Right cardiac atrium (tissue), 5 donors: ENCODE data around the gene MGRN1. TPM values are rescaled to one million over a fixed set of nuclear protein-coding genes. Genes with fewer than 3 reads are reported as not detected.

Experiments used
- ATAC-seq, 2 donors: fragments of 200-7000 bp; cut with Tn5 transposase; one replicate each; pipeline versions ENCODE4 v1.8.0 to v1.9.1; 2020; ENCODE audit warnings: moderate library complexity in 2 of 2, mild to moderate bottlenecking in 1 of 2
- DNase-seq, 3 donors: peaks; one replicate each; pipeline ENCODE4 v3.0.0-alpha.2; 2020
- H3K27ac ChIP-seq: one replicate; pipeline ENCODE4 v1.5.1; 2013; ENCODE audit warnings: mild to moderate bottlenecking, low read length, control low read depth, moderate library complexity
- H3K27me3 ChIP-seq: one replicate; pipeline ENCODE4 v1.6.1; 2013; ENCODE audit not compliant: control insufficient read depth, insufficient read depth
- H3K4me1 ChIP-seq: one replicate; pipeline ENCODE4 v1.6.1; 2013; ENCODE audit warnings: low read length; ENCODE audit not compliant: control insufficient read depth, insufficient read depth
- H3K4me3 ChIP-seq: one replicate; pipeline ENCODE4 v1.5.1; 2013; ENCODE audit warnings: low read length, control low read depth
- H3K9me3 ChIP-seq: one replicate; pipeline ENCODE4 v1.6.1; 2013; ENCODE audit warnings: low read length; ENCODE audit not compliant: control insufficient read depth
- WGBS: extraction: QIAGEN DNeasy Blood & Tissue Kit; methylation state at CpG from one replicate; pipeline ENCODE4 v1.1.7; 2013; 5-methylcytosine and 5-hydroxymethylcytosine counted together
- intact Hi-C, 4 donors: fragments of 100-400 bp; cut with DNase I; formaldehyde crosslinking; loops; one replicate each; pipeline versions ENCODE4 v1.11.0 to v1.14.0; 2022 to 2023
- polyA plus RNA-seq: library from polyadenylated mRNA; stranded (reverse); fragments of 200-250 nt; gene quantifications from one replicate; pipeline ENCODE4 v1.2.3, GENCODE V29; 2013
- total RNA-seq, 4 donors: library from RNA; stranded (reverse); fragmentation: NEBNext Ultra II Directional; extraction: Animal tissue kit (Norgen Biotek cat#: 25700); gene quantifications; one replicate each; pipeline ENCODE4 v1.2.1, GENCODE V29; 2021
- donor health status: healthy with polysubstance abuse.
- donor health status: DM: no; HTN: yes; CAD: no.
- donor health status: DM: no; HTN: no; CAD: no.
- donor health status: DM: no; HTN: yes; CAD: no; lungs with severe emphysema.
- donor health status: DM: yes; HTN: yes; CAD: no.

MGRN1 gene
- total and polyA plus RNA-seq, 5 donors, result 22.0 to 49.9 (median 39.9) TPM

DNA sequence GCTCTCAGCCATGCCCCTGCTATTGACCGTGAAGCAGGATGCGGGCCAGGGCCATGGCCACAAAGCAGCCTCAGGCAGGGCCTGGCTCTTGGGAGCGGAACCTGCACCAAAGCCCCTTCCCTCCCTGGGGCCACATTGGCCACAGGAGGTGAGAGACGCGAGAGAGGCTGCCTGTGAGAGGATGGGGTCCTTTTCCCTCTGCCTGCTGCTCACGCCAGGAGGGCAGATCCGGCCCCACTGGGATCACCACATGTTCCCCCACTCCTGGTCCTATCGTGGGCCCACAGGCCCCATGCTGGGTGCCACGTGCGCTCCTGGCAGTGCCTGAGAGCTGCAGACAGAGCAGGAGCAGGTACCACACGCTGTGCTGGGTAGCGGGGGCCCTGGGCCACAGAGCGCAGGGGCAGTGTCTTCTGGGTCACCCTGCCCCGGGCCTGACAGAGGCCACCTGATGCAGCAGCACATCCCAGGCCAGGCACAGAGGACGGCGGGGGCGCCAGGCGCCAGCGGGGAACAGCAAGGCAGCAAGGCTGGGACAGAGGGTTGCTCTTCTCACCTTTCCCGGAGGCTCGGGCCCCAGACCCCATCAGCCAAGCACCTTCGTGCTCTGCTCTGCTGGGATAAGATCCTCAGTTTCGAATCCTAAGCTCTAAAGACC is 59.6 kb downstream of the MGRN1 start:
- DNase-seq, result peak in 2 of 3 donors; percentile 41 to 55
- Histone ChIP-seq H3K4me3 (no peak overlapping the region), H3K27me3 (no peaks in the 10 kb centered on the region), H3K27ac (no peak overlapping the region), H3K9me3 (no peaks in the 10 kb centered on the region), H3K4me1 (peaks cover 2% of the 10 kb centered on the region)
- ATAC-seq, result no peak
- WGBS, result 96% methylated on average over 23 of the region's 23 CpGs
- intact Hi-C loops, result no loop called here

DNA sequence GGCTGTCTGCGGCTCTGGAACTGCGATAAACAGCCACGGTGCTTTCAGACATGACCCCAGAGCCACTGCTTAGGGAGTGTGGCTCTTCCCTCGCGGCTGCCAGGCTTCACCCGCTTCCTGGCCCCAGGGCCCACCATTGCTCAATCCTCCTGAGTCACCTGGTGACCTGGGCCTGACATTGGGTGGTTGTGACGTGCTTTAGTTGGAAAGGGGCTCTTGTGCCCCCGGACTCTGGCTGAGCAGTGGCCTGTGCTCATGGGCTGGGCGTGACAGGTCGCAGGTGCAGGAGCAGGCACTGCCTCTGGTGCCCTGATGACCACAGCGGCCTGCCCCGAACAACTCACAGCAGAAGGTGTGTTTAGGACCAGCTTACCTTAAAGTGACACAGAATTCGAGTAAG is 60.1 kb downstream of the MGRN1 start:
- DNase-seq, result peak in 2 of 3 donors; percentile 14 to 47
- H3K27ac ChIP-seq, result no peak overlapping the region
- WGBS, result 92% methylated on average over 13 of the region's 13 CpGs
- intact Hi-C loops, result no loop called here
- no peaks in the 10 kb centered on the region for H3K27me3 ChIP-seq
- no peak overlapping the region for H3K4me3 ChIP-seq
- no peak for ATAC-seq
- H3K4me1 ChIP-seq, result no peaks in the 10 kb centered on the region
- H3K9me3 ChIP-seq, result no peaks in the 10 kb centered on the region

DNA sequence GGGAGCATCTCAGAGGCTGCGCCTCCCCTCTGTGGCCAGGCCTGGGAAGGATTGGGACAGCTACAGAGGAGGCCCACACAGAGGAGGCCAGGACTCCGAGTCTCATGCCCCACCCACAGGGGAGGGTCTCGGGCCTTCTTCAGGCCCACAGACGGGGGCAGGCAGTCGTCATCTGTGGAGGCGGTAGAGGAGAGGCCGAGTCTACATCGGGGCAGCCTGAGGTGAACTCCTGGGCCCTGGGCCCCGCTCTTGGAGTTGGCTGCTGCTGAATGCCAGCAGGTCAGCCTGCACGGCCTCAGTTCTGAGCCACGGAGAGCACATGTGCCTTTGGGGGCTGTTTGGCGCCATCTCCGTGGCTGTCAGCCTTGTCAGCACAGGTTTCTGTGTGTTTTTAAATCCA is 60.7 kb downstream of the MGRN1 start:
- Histone ChIP-seq H3K4me3 (no peak overlapping the region), H3K4me1 (no peaks in the 10 kb centered on the region), H3K27ac (no peak overlapping the region), H3K27me3 (no peaks in the 10 kb centered on the region), H3K9me3 (no peaks in the 10 kb centered on the region)
- DNase-seq, result peak in 2 of 3 donors; percentile 43 to 51
- intact Hi-C loops, result no loop called here
- 81% methylated on average over 13 of the region's 13 CpGs for WGBS
- ATAC-seq, result no peak

DNA sequence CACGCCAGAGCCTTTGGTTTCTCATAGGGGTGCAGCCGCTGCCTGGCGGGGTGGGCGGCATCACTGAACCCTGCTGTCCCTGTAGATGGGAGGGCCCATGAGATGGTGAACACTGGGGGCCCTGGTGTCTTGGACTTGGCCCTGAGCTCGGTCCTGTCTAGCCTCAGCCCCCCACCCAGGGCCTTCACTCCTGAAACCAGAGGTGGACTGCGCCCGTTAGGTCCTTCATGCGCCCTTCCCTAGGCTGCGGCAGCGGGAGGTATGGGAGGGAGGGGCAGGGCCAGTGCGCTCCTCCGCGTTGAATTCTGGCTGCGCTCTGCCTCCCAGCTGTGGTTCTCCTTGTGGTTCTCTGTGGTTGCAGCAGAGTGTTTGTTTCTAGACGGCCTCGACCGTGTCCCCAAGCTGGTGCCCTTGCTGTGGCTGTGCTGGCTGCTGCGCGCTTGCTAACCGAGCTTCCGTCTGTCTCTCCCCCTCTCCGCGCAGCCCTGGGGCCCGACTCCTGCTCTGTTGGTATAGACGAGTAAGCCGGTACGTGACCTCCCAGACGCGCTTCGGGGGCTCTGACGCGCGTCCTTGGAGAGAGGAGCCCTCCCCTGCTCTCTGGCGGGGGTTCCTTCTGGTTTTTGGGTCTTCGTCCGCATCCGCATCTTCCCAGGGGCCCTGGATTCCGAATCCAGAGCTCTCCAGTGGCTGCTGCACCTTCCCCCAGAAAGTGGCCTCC is 61.3 kb downstream of the MGRN1 start:
- Histone ChIP-seq H3K4me1 (no peaks in the 10 kb centered on the region), H3K9me3 (no peaks in the 10 kb centered on the region), H3K27ac (no peak overlapping the region), H3K27me3 (no peaks in the 10 kb centered on the region), H3K4me3 (no peak overlapping the region)
- intact Hi-C loops, result no loop called here
- ATAC-seq (no peak), DNase-seq (peak in 2 of 3 donors; percentile 44 to 56)
- WGBS, result 96% methylated on average over 38 of the region's 38 CpGs

DNA sequence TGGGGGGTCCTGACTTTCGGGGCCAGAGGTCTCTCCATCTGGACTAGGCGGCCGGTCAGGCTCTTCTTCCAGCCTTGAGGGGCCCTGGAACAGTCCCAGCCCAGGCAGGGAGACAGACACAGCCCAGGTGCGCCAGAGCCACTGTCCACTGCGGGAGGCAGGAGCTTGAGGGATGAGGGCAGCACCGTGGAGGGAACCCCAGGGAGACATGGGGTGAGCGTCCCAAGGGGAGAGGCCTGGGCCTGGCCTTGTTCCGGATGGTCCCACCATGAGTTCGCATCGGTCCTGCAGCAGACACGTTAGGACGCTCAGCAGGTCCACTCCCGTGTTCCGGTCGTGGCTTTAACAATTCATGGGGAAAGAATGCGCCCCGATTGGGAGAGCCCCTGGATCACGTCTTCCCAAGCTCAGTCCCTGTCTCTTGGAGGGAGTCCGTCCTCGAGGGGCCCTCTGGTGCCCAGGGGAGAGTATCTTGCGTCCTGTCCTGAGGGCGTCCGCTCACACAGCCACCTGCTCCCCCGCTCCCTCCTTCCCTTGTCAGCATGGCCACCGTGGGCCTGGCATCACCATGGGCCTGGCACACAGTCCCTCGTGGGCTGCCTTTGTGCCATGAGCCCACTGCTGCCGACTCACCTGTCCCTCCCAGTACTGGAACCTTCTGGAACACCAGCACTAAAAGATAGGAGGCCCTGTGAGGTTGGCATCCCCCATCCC is 62.0 kb downstream of the MGRN1 start:
- no peak for ATAC-seq
- Histone ChIP-seq H3K9me3 (no peaks in the 10 kb centered on the region), H3K27me3 (no peaks in the 10 kb centered on the region), H3K4me1 (no peaks in the 10 kb centered on the region), H3K27ac (no peak overlapping the region), H3K4me3 (no peak overlapping the region)
- intact Hi-C loops, result no loop called here
- DNase-seq, result peak in 2 of 3 donors; percentile 55 to 56
- WGBS, result 91% methylated on average over 27 of the region's 27 CpGs

DNA sequence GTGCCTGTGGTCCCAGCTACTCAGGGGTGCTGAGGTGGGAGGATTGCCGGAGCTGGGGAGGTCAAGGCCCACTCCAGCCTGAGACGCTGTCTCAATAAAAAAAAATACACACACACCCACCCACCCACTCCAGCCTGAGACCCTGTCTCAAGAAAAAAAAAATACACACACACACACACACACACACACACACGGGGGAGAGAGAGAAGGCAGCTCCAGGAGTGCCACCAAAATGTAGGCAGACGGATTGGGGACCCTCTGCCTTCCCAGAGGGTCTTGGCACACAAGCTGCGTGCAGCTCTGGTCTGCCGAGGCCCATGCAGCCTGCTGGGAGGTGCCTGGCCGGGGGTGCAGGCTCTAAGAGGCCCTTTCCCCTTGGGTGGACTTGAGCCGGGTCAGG is 62.8 kb downstream of the MGRN1 start:
- Histone ChIP-seq H3K27me3 (no peaks in the 10 kb centered on the region), H3K4me3 (no peak overlapping the region), H3K27ac (no peak overlapping the region), H3K4me1 (no peaks in the 10 kb centered on the region), H3K9me3 (no peaks in the 10 kb centered on the region)
- intact Hi-C loops, result no loop called here
- ATAC-seq (no peak), DNase-seq (peak in 2 of 3 donors; percentile 9 to 27)
- 80% methylated on average over 8 of the region's 8 CpGs for WGBS

DNA sequence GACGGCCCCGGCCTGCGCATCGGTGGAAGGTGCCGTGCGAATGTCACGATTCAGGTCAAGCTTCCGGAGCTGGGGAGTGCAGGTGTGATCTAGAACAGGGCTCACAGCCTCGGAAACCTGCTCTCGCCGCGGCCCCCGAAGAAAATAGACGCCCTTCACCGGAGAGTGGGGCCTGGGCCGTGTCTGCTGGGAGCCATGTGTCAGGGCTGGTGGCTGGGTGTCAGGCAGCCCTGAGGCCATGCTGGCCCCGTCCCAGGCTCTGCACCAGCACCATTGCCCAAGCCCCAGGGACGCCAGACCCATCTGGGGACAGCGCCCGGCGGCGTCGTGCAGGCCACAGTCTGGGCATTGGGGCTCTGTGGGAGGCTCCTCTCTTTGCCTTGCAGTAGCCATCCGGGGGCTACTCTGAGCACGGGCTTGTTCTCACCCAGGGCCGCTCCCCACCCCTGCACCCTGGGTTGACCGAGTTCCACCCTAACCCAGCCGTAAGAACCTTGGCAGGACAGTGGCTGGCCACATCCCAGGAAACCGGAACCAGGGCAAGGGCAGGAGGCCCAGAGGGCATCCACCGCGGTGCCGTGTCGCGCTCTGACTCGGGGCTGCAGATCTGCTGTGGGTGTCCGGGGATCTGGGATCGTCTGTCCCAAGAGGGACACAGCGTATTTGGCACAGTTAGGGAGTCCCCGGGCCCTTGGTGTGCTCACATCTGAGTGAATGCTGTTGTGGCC is 63.5 kb downstream of the MGRN1 start:
- H3K27ac ChIP-seq, result no peak overlapping the region
- no peaks in the 10 kb centered on the region for H3K4me1 ChIP-seq
- no peaks in the 10 kb centered on the region for H3K9me3 ChIP-seq
- H3K27me3 ChIP-seq, result no peaks in the 10 kb centered on the region
- peak; percentile 16 to 54 (median 53) for DNase-seq
- ATAC-seq, result no peak
- no peak overlapping the region for H3K4me3 ChIP-seq
- intact Hi-C loops, result no loop called here
- WGBS, result 90% methylated on average over 39 of the region's 39 CpGs

DNA sequence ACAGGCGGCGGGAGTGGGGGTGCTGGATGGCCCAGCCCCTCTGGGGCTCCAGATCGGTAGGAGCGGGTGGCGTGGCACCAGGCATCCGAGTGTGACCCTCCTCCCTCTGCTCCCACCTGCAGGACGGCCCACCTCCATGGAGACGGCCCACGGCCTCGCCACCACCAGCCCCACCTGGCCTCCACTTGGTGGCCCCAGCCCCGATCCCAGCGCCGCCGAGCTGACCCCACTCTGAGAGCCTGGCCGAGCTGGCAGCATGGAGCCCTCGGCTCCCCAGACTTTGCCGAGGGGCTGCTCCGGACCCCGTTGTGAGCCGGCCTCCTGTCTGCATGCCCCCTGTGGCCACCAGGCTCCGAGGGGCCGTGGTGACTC is 64.0 kb downstream of the MGRN1 start:
- DNase-seq (peak; percentile 24 to 65 (median 61)), ATAC-seq (no peak)
- Histone ChIP-seq H3K4me1 (no peaks in the 10 kb centered on the region), H3K27me3 (no peaks in the 10 kb centered on the region), H3K27ac (no peak overlapping the region), H3K9me3 (no peaks in the 10 kb centered on the region), H3K4me3 (no peak overlapping the region)
- WGBS, result 93% methylated on average over 22 of the region's 22 CpGs
- intact Hi-C loops, result no loop called here

DNA sequence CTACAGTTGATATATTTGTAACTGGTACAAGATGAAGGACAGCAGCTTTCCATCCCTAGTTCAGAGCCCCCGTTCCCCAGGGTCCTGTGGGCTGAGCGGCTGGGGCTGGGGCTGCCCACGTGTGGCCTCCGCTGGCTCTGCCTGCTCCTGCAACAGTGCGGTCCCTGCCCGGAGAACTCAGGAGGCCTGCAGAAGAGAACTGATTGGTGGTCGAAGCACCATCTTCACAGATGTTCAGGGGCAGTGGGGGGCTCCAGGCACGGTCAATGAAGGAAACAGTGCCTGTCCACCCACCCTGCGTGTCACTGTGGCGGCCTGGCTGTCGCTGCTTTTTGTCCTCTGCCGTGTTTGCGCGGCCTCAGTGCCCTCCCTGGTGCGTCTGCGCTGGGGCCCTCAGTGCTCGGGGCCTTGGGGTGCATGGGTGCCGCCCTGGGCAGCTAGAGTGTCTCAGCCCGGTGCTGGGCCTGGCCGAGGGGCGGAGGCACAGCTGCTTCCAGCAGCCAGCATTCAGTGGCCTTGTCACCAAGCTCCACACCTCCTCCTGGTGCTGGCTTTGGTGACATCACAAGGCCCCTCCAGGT is 64.6 kb downstream of the MGRN1 start:
- Histone ChIP-seq H3K9me3 (no peaks in the 10 kb centered on the region), H3K4me3 (no peak overlapping the region), H3K27me3 (no peaks in the 10 kb centered on the region), H3K4me1 (no peaks in the 10 kb centered on the region), H3K27ac (no peak overlapping the region)
- DNase-seq, result peak in 2 of 3 donors; percentile 48 to 50
- 90% methylated on average over 21 of the region's 21 CpGs for WGBS
- intact Hi-C loops, result no loop called here
- ATAC-seq, result no peak

DNA sequence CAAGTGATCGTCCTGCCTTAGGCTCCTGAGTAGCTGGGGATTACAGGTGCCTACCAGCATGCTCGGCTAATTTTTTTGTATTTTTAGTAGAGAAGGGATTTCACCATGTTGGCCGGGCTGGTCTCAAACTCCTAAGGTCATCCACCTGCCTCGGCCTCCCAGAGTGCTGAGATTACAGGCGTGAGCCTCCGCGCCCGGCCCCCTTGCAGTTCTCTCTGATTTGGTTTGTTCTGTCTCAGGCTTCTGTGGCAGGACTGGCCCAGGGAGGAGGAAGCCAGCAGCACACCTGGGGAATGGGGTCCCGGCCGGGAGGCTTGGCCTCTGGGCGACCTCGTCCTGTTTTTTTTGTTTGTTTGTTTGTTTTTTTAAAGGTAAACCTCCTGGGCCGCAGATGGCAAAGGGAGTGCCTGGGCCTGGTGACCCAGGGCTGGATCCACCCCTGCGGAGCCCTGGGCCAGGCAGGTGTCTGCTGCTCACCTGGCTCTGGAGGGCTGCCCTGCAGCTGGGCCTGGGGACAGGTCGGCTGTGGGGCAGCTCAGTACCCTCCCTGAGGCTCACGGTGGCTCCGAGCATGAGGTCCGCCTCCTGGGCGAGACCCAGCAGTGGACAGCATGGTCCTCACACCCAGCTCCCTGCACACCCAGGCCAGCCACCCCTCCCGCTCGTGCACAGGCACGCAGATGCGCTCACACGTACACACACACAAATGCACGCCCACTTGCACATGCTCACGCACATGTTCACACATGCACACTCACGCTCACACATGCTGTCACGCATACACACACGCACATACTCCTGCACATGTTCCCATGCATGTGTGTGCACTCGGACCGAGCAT is 65.5 kb downstream of the MGRN1 start:
- Histone ChIP-seq H3K4me3 (no peak overlapping the region), H3K27ac (no peak overlapping the region), H3K9me3 (no peaks in the 10 kb centered on the region), H3K27me3 (no peaks in the 10 kb centered on the region), H3K4me1 (peaks cover under 1% of the 10 kb centered on the region)
- intact Hi-C loops, result loop anchor here in 1 of 4 donors (10.0 kb wide), 1 partner anchor 265 kb away; the partner anchor contains the start of gene SEC14L5
- peak; percentile 14 to 59 (median 44) for DNase-seq
- no peak for ATAC-seq
- 83% methylated on average over 31 of the region's 31 CpGs for WGBS
